K562 (cell line): ENCODE data around the gene KCTD7. TPM values are rescaled to one million over a fixed set of nuclear protein-coding genes. Genes with fewer than 3 reads are reported as not detected.

Experiments used
- ARID1B ChIP-seq: fragments of 450-650 bp; IDR thresholded peaks from 2 replicates; pipeline ENCODE4 v1.6.1; 2016; ENCODE audit warnings: antibody characterized with exemption, mild to moderate bottlenecking, inconsistent platforms
- CEBPG ChIP-seq, 3 experiments: fragments of 200-800 bp in 1 of 3; sonication (Bioruptor generic) in 1 of 3; sonication (generic) in 1 of 3; formaldehyde crosslinking in 1 of 3; IDR thresholded peaks in 2 of 3; conservative IDR thresholded peaks in 1 of 3; 2 replicates each; pipeline versions ENCODE4 v1.6.1 to v1.8.0; 2016 to 2022; ENCODE audit warnings: missing compliant biosample characterization in 2 of 3, missing genetic modification characterization in 2 of 3, mild to moderate bottlenecking in 1 of 3, missing genetic modification reagents in 1 of 3
- DACH1 ChIP-seq: fragments of 450-650 bp; IDR thresholded peaks from 2 replicates; pipeline ENCODE4 v1.6.1; 2018; ENCODE audit not compliant: partially characterized antibody
- GABPA ChIP-seq: fragments of 200-800 bp; sonication (Bioruptor generic); conservative IDR thresholded peaks from 2 replicates; pipeline ENCODE4 v1.6.1; 2016; ENCODE audit warnings: low read depth, missing genetic modification characterization, missing compliant biosample characterization
- GABPB2 ChIP-seq: fragments of 250-450 bp; sonication (Bioruptor Pico); conservative IDR thresholded peaks from 2 replicates; pipeline ENCODE4 v1.5.1; 2021; ENCODE audit warnings: mild to moderate bottlenecking
- HDAC2 ChIP-seq: fragments of 450-650 bp; IDR thresholded peaks from 2 replicates; pipeline ENCODE4 v1.6.1; 2016; ENCODE audit warnings: mild to moderate bottlenecking
- HMG20B ChIP-seq: fragments of 250-450 bp; sonication (Bioruptor Pico); IDR thresholded peaks from 2 replicates; pipeline ENCODE4 v1.5.0; 2021; ENCODE audit warnings: mild to moderate bottlenecking
- MEIS2 ChIP-seq: fragments of 450-650 bp; IDR thresholded peaks from 2 replicates; pipeline ENCODE4 v1.6.1; 2014; ENCODE audit warnings: mild to moderate bottlenecking; ENCODE audit not compliant: partially characterized antibody
- NEUROD1 ChIP-seq: fragments of 150-350 bp; IDR thresholded peaks from 2 replicates; pipeline ENCODE4 v1.6.1; 2014; ENCODE audit warnings: borderline replicate concordance, low read length, low read depth; ENCODE audit not compliant: partially characterized antibody
- NFIX ChIP-seq: fragments of 250-450 bp; sonication (Bioruptor Pico); IDR thresholded peaks from 2 replicates; pipeline ENCODE4 v1.4.0; 2020; ENCODE audit warnings: low read depth, mild to moderate bottlenecking, moderate library complexity
- PCBP1 ChIP-seq: fragments of 200-400 bp; formaldehyde crosslinking; IDR thresholded peaks from 2 replicates; pipeline ENCODE4 v1.6.1; 2018; ENCODE audit warnings: mild to moderate bottlenecking, low read depth, low read length; ENCODE audit not compliant: poor library complexity, severe bottlenecking
- POLR2A ChIP-seq: fragments of 450-650 bp; conservative IDR thresholded peaks from 2 replicates; pipeline ENCODE4 v1.6.1; 2016
- PPARD ChIP-seq: fragments of 250-450 bp; sonication (Bioruptor Pico); IDR thresholded peaks from 2 replicates; pipeline ENCODE4 v1.8.0; 2022; ENCODE audit warnings: inconsistent platforms, mild to moderate bottlenecking, moderate library complexity
- TFAM ChIP-seq: fragments of 250-450 bp; sonication (Bioruptor Pico); conservative IDR thresholded peaks from 2 replicates; pipeline ENCODE4 v1.5.0; 2021; ENCODE audit warnings: mild to moderate bottlenecking, moderate library complexity
- TRIM24 ChIP-seq, 2 experiments: fragments of 450-650 bp; IDR thresholded peaks; 2 replicates each; pipeline ENCODE4 v1.6.1; 2016
- ZNF24 ChIP-seq: fragments of 450-650 bp; IDR thresholded peaks from 2 replicates; pipeline ENCODE4 v1.6.1; 2016
- ZNF780A ChIP-seq: fragments of 250-450 bp; sonication (Bioruptor Pico); IDR thresholded peaks from 2 replicates; pipeline ENCODE4 v1.5.0; 2021; ENCODE audit warnings: mild to moderate bottlenecking
- ZSCAN32 ChIP-seq: fragments of 450-650 bp; formaldehyde crosslinking; IDR thresholded peaks from 2 replicates; pipeline ENCODE4 v1.4.0; 2020; ENCODE audit warnings: mild to moderate bottlenecking, moderate library complexity
- polyA plus RNA-seq, 8 experiments: library from polyadenylated mRNA; depleted of rRNA in 4 of 8; stranded (reverse) in 5 of 8; unstranded in 3 of 8; fragments of >200 nt; fragmentation: Nextera tagmentation in 2 of 8; fragmentation: Illumina TruSeq in 1 of 8; extraction: Ambion mirVana in 2 of 8; extraction: Trizol in 1 of 8; gene quantifications; 2 replicates each; pipeline versions ENCODE4 v1.2.1 to v1.2.3, GENCODE V29; 2011 to 2014; ENCODE audit warnings: inconsistent platforms in 1 of 8, missing spikeins in 1 of 8
- total RNA-seq, 7 experiments: library from RNA; depleted of rRNA in 6 of 7; stranded (reverse); fragments of >200 nt in 6 of 7; fragmentation: Illumina TruSeq in 2 of 7; extraction: Trizol in 2 of 7; gene quantifications; 2 replicates each; pipeline versions ENCODE4 v1.2.1 to v1.2.3, GENCODE V29; 2011 to 2021; ENCODE audit warnings: low replicate concordance in 1 of 7
- TF ChIP-seq, protein P1 (sequence below), 2 experiments: fragments of 450-650 bp in 1 of 2; sonication (generic) in 1 of 2; formaldehyde crosslinking in 1 of 2; IDR thresholded peaks in 1 of 2; conservative IDR thresholded peaks in 1 of 2; 2 replicates each; pipeline versions ENCODE4 v1.6.1 to v1.8.1; 2016 to 2023; ENCODE audit warnings: mild to moderate bottlenecking in 2 of 2, moderate library complexity in 2 of 2, inconsistent platforms in 1 of 2, missing genetic modification reagents in 1 of 2

KCTD7 gene
- total and polyA plus RNA-seq, 9 of the 15 experiments (the other 6 are each of a cell fraction or from before 2014, with no cell fraction given): 1.5 to 26.0 (median 9.0) TPM

DNA sequence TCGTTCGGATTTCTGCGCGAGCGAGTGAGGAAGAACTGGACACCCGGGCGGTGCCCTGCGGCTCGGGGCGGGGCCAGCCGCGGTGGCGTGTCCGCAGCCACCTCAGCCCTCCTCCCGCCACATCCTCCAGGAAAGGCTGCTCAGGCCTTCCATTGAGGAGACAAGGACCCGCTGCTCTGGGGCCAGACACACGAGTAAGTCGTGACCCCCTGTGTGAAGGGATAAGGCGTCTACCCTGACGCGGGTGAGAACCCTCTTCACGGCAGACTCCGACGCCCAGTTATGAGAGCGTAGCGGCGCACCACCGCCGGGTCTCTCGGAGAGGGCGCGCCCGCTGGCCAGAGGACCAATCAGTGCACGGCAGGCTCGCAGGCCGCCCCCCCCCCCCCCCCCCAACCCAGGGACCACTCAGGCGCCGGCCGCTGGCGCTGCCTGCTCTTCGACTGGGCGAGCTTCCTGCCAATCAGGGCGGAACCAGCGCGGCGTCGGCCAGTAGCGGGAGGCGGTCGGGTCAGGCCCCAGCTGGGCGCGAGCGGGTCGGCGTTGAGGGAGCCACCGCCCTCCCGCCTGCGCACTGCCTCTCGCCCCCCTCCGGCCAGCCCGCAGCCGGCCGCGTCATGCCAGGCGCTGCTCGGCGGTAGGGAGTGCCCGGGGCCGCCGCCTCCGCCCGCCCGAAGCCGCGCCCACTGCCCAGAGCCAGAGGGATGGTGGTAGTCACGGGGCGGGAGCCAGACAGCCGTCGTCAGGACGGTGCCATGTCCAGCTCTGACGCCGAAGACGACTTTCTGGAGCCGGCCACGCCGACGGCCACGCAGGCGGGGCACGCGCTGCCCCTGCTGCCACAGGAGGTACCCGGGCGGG lies at the start of gene KCTD7 (continued):
- TF ChIP-seq GABPA (tag): 0 out of 2 replicates have a peak, but pooled peaks have one; percentile 31
- no peak for TF ChIP-seq TFAM (CRISPR knock-in tag)
- no peak for TF ChIP-seq GABPB2 (CRISPR knock-in tag)
- TF ChIP-seq, protein P1, sequence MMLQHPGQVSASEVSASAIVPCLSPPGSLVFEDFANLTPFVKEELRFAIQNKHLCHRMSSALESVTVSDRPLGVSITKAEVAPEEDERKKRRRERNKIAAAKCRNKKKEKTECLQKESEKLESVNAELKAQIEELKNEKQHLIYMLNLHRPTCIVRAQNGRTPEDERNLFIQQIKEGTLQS (IDR thresholded peaks at IDR 0.05): no peak
- TF ChIP-seq, protein P1 (CRISPR knock-in tag; conservative IDR thresholded peaks at IDR 0.05): no peak; the same call in 1 of the 2 replicates
- TF ChIP-seq NEUROD1: peak; percentile 87
- TF ChIP-seq PPARD (CRISPR knock-in tag): no peak
- peak; percentile 96 for TF ChIP-seq PCBP1
- TF ChIP-seq NFIX: no peak
- no peak; the same call in 1 of the 2 replicates for TF ChIP-seq ARID1B
- TF ChIP-seq CEBPG (CRISPR knock-in tag; IDR thresholded peaks at IDR 0.05): no peak
- TF ChIP-seq CEBPG (tag; conservative IDR thresholded peaks at IDR 0.05 in 1 of 2, IDR thresholded peaks at IDR 0.05 in 1 of 2): no peak
- peak; percentile 88 for TF ChIP-seq DACH1
- TF ChIP-seq MEIS2: peak; percentile 68
- TF ChIP-seq POLR2A: peak; percentile 96
- no peak for TF ChIP-seq ZNF780A (CRISPR knock-in tag)
- TF ChIP-seq HMG20B (CRISPR knock-in tag): no peak
- TF ChIP-seq ZSCAN32: peak; percentile 68; the same call in 1 of the 2 replicates
- 0 out of 2 replicates have a peak, but pooled peaks have one; percentile 5 for TF ChIP-seq ZNF24
- TF ChIP-seq TRIM24 (IDR thresholded peaks at IDR 0.05): 0 out of 4 replicates have a peak, but pooled peaks of 1 of the 2 experiments have one; percentile 36
- peak; percentile 74; the same call in 1 of the 2 replicates for TF ChIP-seq HDAC2
